Astrocyte of the spinal cord (primary cell): ENCODE measurements around the gene APBA2.

Experiments used
- DNase-seq: peaks from one replicate; pipeline ENCODE4 v3.0.0; 2011; ENCODE audit warnings: low read depth, low spot score
- H3K4me3 ChIP-seq: 2 replicates; pipeline ENCODE4 v1.5.1; 2011; ENCODE audit warnings: low read depth, mild to moderate bottlenecking, low read length, moderate library complexity
- in situ Hi-C: cut with HindIII; loops from 2 replicates; pipeline ENCODE4 v1.10.0; 2017; ENCODE audit warnings: low sequenced_read_pairs
- TF ChIP-seq, protein P1 (sequence below): IDR thresholded peaks from 2 replicates; pipeline ENCODE4 v1.5.1; 2012; ENCODE audit warnings: low read depth, mild to moderate bottlenecking, low read length, inconsistent platforms

Gene APBA2

DNA sequence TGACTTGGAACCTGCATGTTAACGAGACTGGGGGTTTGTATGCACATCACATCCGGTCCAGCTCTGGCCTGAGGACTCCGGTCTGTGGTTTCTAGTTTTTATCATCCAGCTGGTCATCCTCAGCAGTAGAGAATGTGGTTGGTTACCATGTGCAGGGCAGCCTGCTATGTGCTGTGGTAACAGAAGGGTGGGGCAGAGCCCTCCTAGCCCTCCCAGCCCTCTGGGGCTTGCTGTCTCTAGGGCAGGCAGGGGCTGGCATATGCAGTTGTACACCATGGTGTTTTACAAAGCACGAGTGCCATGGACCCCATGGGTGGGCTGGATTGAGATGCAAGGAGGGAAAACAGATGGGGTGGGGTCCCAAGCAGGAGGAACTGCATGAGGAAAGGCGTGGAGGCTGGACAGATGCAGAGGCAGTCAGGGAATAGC lies 70.2 kb downstream of the APBA2 start:
- TF ChIP-seq, protein P1, sequence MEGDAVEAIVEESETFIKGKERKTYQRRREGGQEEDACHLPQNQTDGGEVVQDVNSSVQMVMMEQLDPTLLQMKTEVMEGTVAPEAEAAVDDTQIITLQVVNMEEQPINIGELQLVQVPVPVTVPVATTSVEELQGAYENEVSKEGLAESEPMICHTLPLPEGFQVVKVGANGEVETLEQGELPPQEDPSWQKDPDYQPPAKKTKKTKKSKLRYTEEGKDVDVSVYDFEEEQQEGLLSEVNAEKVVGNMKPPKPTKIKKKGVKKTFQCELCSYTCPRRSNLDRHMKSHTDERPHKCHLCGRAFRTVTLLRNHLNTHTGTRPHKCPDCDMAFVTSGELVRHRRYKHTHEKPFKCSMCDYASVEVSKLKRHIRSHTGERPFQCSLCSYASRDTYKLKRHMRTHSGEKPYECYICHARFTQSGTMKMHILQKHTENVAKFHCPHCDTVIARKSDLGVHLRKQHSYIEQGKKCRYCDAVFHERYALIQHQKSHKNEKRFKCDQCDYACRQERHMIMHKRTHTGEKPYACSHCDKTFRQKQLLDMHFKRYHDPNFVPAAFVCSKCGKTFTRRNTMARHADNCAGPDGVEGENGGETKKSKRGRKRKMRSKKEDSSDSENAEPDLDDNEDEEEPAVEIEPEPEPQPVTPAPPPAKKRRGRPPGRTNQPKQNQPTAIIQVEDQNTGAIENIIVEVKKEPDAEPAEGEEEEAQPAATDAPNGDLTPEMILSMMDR, result no peak
- in situ Hi-C loops, result no loop called here

DNA sequence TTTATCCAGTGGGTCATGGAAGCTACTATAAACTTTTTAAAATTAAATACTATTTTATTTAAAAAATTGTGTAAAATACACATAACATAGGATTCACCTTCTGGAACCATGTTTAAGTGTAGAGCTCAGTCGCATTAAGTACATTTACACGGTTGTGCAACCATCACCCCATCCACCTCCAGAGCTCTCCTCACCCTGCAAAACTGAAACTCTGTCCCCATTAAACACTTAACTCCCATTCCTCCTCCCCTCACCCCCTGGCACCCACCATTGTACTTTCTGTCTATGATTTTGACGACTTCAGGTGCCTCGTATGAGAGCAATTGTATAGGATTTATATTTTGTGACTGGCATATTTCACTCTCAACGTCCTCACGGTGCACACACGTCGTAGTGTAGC lies 70.7 kb downstream of the APBA2 start:
- no peak for DNase-seq
- H3K4me3 ChIP-seq, result no peak overlapping the region
- TF ChIP-seq, protein P1, result no peak
- in situ Hi-C loops, result no loop called here

More for the DNA sequence above, 70.2 kb downstream of the APBA2 start:
- DNase-seq, result peak; percentile 85
- H3K4me3 ChIP-seq, result no peak overlapping the region

DNA sequence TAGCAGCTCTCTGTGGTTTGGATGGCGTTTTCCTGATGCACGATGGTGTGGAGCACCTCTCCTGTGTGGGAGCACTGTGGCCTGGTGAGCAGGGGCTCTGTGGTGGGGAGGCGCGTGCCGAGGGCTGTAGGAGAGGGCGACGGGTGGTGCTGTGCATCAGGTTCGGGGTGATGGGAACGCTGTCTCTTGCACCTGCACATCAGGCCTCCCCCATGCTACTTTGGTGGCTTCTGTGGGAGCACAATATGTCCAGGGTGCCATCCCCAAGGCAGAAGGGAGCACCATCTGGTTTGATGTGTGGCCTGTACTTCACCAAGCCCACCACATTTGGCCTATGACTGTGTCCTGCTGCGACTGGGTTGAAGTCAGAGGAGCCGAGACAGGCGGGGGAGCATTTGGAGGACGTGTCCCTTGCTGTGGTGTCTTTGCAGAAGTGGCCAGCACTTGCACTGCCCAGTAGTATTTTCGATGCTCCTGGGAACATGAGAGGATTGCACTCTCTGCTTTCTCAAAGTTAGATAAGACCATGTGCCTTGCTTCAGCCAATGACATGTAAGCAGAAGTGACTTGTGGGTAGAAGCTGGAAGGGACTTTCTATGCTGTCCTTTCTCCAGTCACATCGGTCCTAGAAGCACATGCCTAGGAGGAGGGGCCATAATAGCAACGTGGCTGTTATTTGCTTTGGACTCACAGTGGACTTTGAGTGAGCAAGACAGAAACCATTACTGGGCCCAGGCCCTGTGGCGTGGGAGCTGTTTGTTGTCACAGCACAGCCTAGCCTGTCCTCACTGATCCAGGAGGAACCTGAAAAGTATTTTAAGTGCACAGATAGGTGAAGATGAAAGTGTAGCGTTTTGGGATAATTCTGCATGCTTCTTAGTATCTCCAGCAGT lies 72.1 kb downstream of the APBA2 start:
- DNase-seq, result no peak
- TF ChIP-seq, protein P1, result no peak
- in situ Hi-C loops, result no loop called here
- no peak overlapping the region for H3K4me3 ChIP-seq

DNA sequence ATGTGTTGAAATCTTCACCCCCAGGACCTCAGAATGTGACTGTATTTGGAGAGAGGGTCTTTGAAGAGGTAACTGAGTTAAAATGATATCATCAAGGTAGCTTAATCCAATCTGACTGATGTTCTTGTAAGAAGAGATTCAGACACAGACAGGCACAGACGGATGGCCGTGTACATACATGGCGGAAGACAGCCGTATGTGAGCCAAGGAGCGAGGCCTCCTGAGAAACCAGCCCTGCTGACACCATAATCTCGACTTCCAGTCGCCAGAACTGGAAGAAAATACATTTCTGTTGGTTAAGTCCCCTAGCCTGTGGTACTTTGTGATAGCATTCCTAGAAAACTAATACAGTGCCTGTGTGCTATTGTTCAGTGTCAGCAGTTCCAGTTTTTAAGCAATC lies 73.6 kb downstream of the APBA2 start:
- no peak for DNase-seq
- TF ChIP-seq, protein P1, result no peak
- in situ Hi-C loops, result no loop called here
- H3K4me3 ChIP-seq, result no peak overlapping the region

DNA sequence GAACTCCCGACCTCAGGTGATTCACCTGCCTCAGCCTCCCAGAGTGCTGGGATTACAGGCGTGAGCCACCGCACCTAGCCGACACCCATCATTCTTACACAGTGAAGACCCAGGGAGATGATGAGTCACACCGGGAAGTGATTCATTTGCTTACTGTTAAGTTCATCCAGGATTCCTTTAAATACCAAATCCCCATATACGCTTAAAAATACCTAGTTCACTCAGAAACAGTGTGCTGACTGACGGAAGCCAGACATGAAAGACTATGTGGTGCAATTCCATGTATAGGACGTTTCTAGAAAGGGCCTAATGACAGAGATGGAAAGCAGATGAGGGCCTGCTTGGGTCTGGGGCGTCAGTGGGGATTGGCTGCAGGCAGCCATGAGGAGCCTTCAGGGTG lies 75.2 kb downstream of the APBA2 start:
- TF ChIP-seq, protein P1, result no peak
- in situ Hi-C loops, result no loop called here
- DNase-seq, result peak; percentile 83
- no peak overlapping the region for H3K4me3 ChIP-seq

DNA sequence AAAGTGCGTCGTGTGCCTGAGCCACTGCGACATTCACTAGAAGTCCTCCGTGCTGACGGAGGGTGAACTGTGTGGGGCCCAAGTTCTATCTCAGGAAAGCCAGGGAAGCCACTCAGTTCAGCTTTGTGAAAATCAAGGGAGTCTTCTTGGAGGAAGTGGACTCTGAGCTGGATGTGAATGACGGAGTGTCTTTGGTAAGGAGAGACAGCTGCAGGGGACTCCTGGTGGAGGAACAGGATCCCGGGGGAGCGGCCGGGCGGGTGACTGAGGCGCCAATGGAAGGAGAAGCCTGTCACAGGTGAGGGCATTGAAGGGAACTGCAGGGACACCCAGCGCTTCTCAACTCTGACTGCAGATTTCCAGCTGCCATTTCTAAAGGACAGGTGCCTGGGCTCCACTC lies 75.6 kb downstream of the APBA2 start:
- DNase-seq, result no peak
- no peak overlapping the region for H3K4me3 ChIP-seq
- in situ Hi-C loops, result no loop called here
- TF ChIP-seq, protein P1, result no peak
